DOHH2 (cell line): ENCODE measurements around the gene TMCC3.

Source experiments
- H3F3A ChIP-seq: fragments of 200-600 bp; sonication (generic), shearing (Covaris generic); 2 replicates; pipeline ENCODE4 v1.6.0; 2016; ENCODE audit warnings: antibody characterized with exemption, mild to moderate bottlenecking; ENCODE audit not compliant: control insufficient read depth, insufficient read depth
- H3K27ac ChIP-seq: fragments of 200-600 bp; sonication (generic); 2 replicates; pipeline ENCODE4 v1.5.1; 2014; ENCODE audit warnings: low read depth, mild to moderate bottlenecking, low read length, moderate library complexity
- H3K27me3 ChIP-seq: fragments of 200-600 bp; sonication (generic); 2 replicates; pipeline ENCODE4 v1.6.1; 2014; ENCODE audit warnings: mild to moderate bottlenecking, low read length, mixed read lengths; ENCODE audit not compliant: control insufficient read depth
- H3K36me3 ChIP-seq: fragments of 200-600 bp; sonication (generic); 2 replicates; pipeline ENCODE4 v1.6.1; 2014; ENCODE audit warnings: mild to moderate bottlenecking, low read length, moderate library complexity, mixed read lengths; ENCODE audit not compliant: control insufficient read depth
- H3K4me1 ChIP-seq: fragments of 200-600 bp; sonication (generic); 2 replicates; pipeline ENCODE4 v1.6.1; 2014; ENCODE audit warnings: mild to moderate bottlenecking, low read length, mixed read lengths; ENCODE audit not compliant: control insufficient read depth
- H3K4me2 ChIP-seq: fragments of 200-600 bp; sonication (generic); 2 replicates; pipeline ENCODE4 v1.6.0; 2014; ENCODE audit warnings: mild to moderate bottlenecking, low read length, moderate library complexity
- H3K4me3 ChIP-seq: fragments of 200-600 bp; sonication (generic); 2 replicates; pipeline ENCODE4 v1.5.1; 2014; ENCODE audit warnings: mild to moderate bottlenecking, low read length, mixed read lengths
- H3K79me2 ChIP-seq: fragments of 200-600 bp; sonication (generic); 2 replicates; pipeline ENCODE4 v1.6.1; 2014; ENCODE audit warnings: mild to moderate bottlenecking, low read length, mixed read lengths; ENCODE audit not compliant: control insufficient read depth
- H3K9me2 ChIP-seq: fragments of 200-600 bp; sonication (generic); replicated peaks from 2 replicates; pipeline ENCODE4 v1.6.1; 2014; ENCODE audit warnings: mild to moderate bottlenecking, low read length, mixed read lengths; ENCODE audit not compliant: control insufficient read depth
- H3K9me3 ChIP-seq: fragments of 200-600 bp; sonication (generic); 2 replicates; pipeline ENCODE4 v1.6.1; 2014; ENCODE audit warnings: antibody characterized with exemption, low read length, mixed read lengths; ENCODE audit not compliant: control insufficient read depth, insufficient read depth
- H4K20me1 ChIP-seq: fragments of 200-600 bp; sonication (generic); 2 replicates; pipeline ENCODE4 v1.6.0; 2014; ENCODE audit warnings: low read depth, mild to moderate bottlenecking, antibody characterized with exemption, low read length, moderate library complexity; ENCODE audit not compliant: control insufficient read depth, insufficient read depth
- CTCF ChIP-seq: fragments of 200-600 bp; sonication (generic); IDR thresholded peaks from one replicate; pipeline ENCODE4 v1.5.1; 2014; ENCODE audit warnings: antibody characterized with exemption, mild to moderate bottlenecking, low read depth, low read length; ENCODE audit not compliant: poor library complexity, severe bottlenecking
- EZH2phosphoT487 ChIP-seq: fragments of 200-600 bp; sonication (generic); IDR thresholded peaks from 2 replicates; pipeline ENCODE4 v1.6.1; 2017; ENCODE audit warnings: borderline replicate concordance, mild to moderate bottlenecking, antibody characterized with exemption, low read length, moderate library complexity, mixed read lengths

TMCC3 gene

GRCh38 chr12:94590428-94590827, 59.9 kb downstream of the TMCC3 start:
- no peak for TF ChIP-seq CTCF
- no peak for TF ChIP-seq EZH2phosphoT487
- H3K4me2 ChIP-seq, result no peak overlapping the region
- H3K4me1 ChIP-seq, result no peaks in the 10 kb centered on the region
- no peaks in the 10 kb centered on the region for H3K9me2 ChIP-seq
- H3K9me3 ChIP-seq, result no peaks in the 10 kb centered on the region
- no peaks in the 10 kb centered on the region for H3K36me3 ChIP-seq
- no peak overlapping the region for H3K4me3 ChIP-seq
- no peaks in the 10 kb centered on the region for H4K20me1 ChIP-seq
- H3K79me2 ChIP-seq, result no peaks in the 10 kb centered on the region
- H3K27me3 ChIP-seq, result peaks cover 3% of the 10 kb centered on the region
- no peak overlapping the region for H3K27ac ChIP-seq
- no peaks in the 10 kb centered on the region for H3F3A ChIP-seq

- H3K4me1 ChIP-seq, result no peaks in the 10 kb centered on the region
- no peaks in the 10 kb centered on the region for H3K79me2 ChIP-seq
- H3K27ac ChIP-seq, result no peak overlapping the region
- no peaks in the 10 kb centered on the region for H4K20me1 ChIP-seq
- H3K9me3 ChIP-seq, result no peaks in the 10 kb centered on the region
- no peak for TF ChIP-seq CTCF
- no peak for TF ChIP-seq EZH2phosphoT487
- H3K27me3 ChIP-seq, result peaks cover 3% of the 10 kb centered on the region
- no peak overlapping the region for H3K4me2 ChIP-seq
- no peaks in the 10 kb centered on the region for H3K9me2 ChIP-seq
- H3K4me3 ChIP-seq, result no peak overlapping the region
- no peaks in the 10 kb centered on the region for H3K36me3 ChIP-seq
- no peaks in the 10 kb centered on the region for H3F3A ChIP-seq
These were observed 60.8 kb downstream of the TMCC3 start for GRCh38 chr12:94589591-94590001.

GRCh38 chr12:94588346-94588745, 62.0 kb downstream of the TMCC3 start:
- TF ChIP-seq EZH2phosphoT487 (no peak), CTCF (no peak)
- Histone ChIP-seq H3K27ac (no peak overlapping the region), H3K27me3 (peaks cover 3% of the 10 kb centered on the region), H3K9me3 (no peaks in the 10 kb centered on the region), H4K20me1 (no peaks in the 10 kb centered on the region), H3K36me3 (no peaks in the 10 kb centered on the region), H3K4me2 (no peak overlapping the region), H3K9me2 (no peaks in the 10 kb centered on the region), H3K4me1 (no peaks in the 10 kb centered on the region), H3K4me3 (no peak overlapping the region), H3K79me2 (no peaks in the 10 kb centered on the region), H3F3A (no peaks in the 10 kb centered on the region)
